C4-2B (cell line): Measurements from ENCODE around the gene IQGAP2.

Experiments
- H3K27ac ChIP-seq: fragments of 450-650 bp; 2 replicates; pipeline ENCODE4 v1.5.1; 2017
- CTCF ChIP-seq: fragments of 450-650 bp; conservative IDR thresholded peaks from 2 replicates; pipeline ENCODE4 v1.5.1; 2017; ENCODE audit warnings: mild to moderate bottlenecking
- ZFX ChIP-seq: fragments of 450-650 bp; IDR thresholded peaks from 2 replicates; pipeline ENCODE4 v1.6.1; 2017

The IQGAP2 gene

GRCh38 chr5:76535577-76535976 lies 132.5 kb downstream of the IQGAP2 start:
- no peak for TF ChIP-seq CTCF
- TF ChIP-seq ZFX, result no peak
- no peak overlapping the region for H3K27ac ChIP-seq

GRCh38 chr5:76537073-76537543 lies 134.0 kb downstream of the IQGAP2 start:
- H3K27ac ChIP-seq, result no peak overlapping the region
- TF ChIP-seq ZFX, result no peak

- no peak overlapping the region; the same call in 1 of the 2 replicates for H3K27ac ChIP-seq
- TF ChIP-seq ZFX, result no peak
- TF ChIP-seq CTCF, result no peak
Observed at GRCh38 chr5:76542241-76542640, 139.2 kb downstream of the IQGAP2 start.

- H3K27ac ChIP-seq, result no peak overlapping the region
- no peak for TF ChIP-seq CTCF
- TF ChIP-seq ZFX, result no peak
Observed at GRCh38 chr5:76542887-76543690, 140.0 kb downstream of the IQGAP2 start.

DNA sequence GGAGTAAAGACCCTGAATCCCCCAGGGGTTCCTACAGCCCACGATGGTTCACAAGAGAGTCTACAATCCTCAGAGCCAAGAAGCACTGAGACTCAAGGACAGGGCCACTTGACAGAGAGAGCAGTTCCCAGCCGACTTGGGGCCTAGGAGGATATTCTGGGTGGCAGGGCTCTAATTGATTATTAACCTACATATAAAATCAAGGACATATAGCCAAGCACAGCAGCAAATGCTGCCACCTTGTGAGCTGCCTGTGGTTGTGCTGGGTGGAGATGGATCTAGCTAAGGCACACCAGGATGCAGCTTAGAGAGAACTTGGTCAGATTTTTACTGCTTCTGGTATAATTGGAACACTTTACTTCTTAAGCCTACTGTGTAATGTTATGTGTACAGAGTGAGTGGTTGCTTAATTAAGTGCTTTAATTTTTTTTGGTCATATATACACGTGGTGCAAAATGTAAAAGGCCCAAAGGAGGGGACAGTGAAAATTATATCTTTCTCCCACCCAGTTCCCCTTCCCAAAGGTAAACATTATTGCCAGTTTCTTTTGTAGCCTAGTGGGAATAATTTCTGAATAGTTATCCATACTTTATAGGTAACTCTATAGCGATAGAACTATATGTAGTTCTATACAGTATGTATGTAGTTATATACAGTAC lies 141.3 kb downstream of the IQGAP2 start:
- peak overlapping the region; percentile 20 for H3K27ac ChIP-seq
- no peak for TF ChIP-seq ZFX
- peak; percentile 86 for TF ChIP-seq CTCF

DNA sequence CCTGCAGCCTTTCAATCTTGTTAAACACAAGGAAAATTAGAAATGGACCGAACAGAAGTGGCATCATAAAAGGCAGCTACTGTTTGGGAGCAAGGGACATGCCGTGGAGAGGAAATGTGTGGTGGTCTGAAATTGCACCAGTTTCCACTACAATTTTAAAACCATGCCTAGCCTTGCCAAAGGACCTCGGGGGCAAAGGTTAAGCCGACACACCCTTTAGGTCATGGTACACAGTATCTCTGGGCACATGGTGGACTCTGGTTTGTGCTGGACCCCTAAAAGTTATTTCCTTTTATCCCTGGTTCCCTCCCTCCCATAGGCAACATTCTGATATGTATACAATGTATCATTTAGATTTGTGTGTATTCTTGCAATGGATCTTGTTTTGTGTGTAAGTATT lies 142.1 kb downstream of the IQGAP2 start:
- TF ChIP-seq ZFX (no peak), CTCF (no peak)
- H3K27ac ChIP-seq, result no peak overlapping the region

- no peak for TF ChIP-seq CTCF
- TF ChIP-seq ZFX, result no peak
- peak overlapping the region; percentile 88 for H3K27ac ChIP-seq
Observed at GRCh38 chr5:76546497-76547102, 143.5 kb downstream of the IQGAP2 start.
